ENCODE results near the gene PDX1.

Gene PDX1

GRCh38 chr13:27952876-27953675, 33.3 kb downstream of the PDX1 start:
- H3K4me3 ChIP-seq (ENCODE audit: low read depth, low read length), result peak overlapping the region; percentile 51

DNA sequence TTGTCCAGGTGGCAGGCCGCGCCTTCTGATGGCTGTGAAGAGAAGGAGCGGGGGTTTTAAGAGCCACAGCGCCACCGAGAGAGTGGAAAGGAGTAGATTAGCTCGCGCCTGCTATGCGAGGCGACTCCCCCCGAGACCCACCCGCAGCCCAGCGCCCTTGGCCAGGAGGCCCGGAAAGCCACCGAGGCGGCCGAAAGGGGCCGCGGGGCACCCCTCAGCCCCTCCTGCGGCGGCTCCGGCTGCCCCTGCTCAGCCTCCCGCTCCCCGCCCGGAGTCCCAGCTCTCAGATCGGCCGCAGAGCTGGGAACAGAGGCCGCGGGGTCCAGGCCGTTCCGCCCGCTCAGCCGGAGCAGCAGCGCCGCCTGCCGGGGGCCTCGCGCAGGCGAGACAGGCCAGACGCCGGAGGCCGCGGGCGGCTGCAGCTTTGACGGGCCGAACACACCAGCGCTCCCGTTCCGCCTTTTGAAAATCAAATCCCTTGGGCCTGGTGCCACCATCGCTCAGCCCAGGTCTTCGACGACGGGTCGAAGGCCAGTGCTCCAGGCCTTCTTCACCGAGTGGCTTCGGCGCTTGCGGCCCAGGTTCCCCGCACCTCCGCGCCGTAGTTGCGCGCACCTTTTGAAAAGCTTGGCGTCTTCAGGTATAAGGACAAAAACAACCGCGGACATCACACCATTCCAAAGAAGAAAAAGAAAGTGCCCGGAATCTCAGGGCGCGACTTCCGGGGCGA, 34.0 kb downstream of the PDX1 start:
- TF ChIP-seq, protein P1, sequence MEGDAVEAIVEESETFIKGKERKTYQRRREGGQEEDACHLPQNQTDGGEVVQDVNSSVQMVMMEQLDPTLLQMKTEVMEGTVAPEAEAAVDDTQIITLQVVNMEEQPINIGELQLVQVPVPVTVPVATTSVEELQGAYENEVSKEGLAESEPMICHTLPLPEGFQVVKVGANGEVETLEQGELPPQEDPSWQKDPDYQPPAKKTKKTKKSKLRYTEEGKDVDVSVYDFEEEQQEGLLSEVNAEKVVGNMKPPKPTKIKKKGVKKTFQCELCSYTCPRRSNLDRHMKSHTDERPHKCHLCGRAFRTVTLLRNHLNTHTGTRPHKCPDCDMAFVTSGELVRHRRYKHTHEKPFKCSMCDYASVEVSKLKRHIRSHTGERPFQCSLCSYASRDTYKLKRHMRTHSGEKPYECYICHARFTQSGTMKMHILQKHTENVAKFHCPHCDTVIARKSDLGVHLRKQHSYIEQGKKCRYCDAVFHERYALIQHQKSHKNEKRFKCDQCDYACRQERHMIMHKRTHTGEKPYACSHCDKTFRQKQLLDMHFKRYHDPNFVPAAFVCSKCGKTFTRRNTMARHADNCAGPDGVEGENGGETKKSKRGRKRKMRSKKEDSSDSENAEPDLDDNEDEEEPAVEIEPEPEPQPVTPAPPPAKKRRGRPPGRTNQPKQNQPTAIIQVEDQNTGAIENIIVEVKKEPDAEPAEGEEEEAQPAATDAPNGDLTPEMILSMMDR (IDR thresholded peaks at IDR 0.05; ENCODE audit: low read depth, low read length), result peak; percentile 90

More at GRCh38 chr13:27952876-27953675, 33.3 kb downstream of the PDX1 start:
- TF ChIP-seq, protein P1 (IDR thresholded peaks at IDR 0.05; ENCODE audit: low read depth, low read length), result no peak

GRCh38 chr13:27954406-27954851, 34.6 kb downstream of the PDX1 start:
- H3K4me3 ChIP-seq (ENCODE audit: low read depth, low read length), result peak overlapping the region; percentile 51
- TF ChIP-seq, protein P1 (IDR thresholded peaks at IDR 0.05; ENCODE audit: low read depth, low read length), result no peak

More for the DNA sequence above, 34.0 kb downstream of the PDX1 start:
- peak overlapping the region; percentile 51 for H3K4me3 ChIP-seq (ENCODE audit: low read depth, low read length)

DNA sequence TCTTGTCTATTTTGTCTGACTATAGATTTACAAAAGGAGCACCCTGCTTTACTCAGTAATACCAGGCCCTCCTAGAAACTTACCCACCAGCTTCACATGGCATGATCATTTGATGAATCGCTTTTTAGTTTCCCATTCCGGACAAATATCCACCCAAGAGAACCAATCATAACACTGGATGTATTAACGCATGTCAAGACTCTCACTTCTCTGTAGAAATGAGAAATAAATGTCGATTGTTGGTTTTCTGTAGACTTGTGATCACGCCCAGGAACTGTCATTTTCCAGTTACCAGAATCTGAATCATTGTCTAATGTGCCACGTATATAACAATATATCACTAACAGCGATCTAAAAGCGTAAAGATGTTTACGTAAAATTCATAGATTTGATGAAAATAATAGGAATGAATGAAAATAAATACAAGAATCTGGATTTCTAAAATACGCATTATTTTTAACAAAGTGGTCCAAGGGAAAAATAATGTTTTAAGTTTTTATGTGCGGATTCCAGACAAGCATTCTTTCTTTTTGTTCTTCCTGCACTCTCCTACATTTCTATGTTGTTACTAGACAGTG, 35.3 kb downstream of the PDX1 start:
- TF ChIP-seq, protein P1 (IDR thresholded peaks at IDR 0.05; ENCODE audit: low read depth, low read length), result no peak
- no peak overlapping the region for H3K4me3 ChIP-seq (ENCODE audit: low read depth, low read length)

DNA sequence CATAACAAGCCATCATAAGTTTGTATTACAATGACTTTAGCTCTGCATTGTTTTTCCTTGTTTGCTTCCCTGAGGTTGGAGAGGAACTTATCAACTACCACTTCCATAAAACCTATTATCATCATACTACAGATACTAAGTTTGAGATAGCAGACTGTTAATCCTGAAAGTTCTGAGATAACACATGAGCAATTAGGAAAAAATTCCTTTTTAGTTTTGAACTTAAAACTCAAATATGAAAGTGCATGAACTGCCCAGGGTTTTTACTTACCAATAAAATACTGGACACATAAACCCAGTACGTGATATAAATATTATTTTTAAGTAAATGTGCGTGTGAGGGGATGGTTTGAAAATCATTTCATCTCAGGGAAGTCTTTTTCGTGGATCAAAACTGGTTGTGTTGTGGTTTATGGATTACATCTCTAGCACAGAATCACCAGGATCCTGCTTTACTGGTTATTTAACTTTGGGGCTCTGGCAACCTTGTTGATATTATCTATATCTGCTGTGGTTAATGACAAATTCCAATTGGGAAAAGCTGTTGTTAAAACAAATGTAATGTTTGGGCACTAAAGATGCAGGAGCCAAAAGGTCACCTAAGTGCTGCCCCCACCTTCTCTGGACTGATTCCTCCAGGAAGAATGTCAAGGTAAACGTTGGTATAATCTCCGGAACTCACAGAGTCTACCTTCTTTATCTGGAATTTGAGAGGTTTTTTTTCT, 36.9 kb downstream of the PDX1 start:
- TF ChIP-seq, protein P1 (IDR thresholded peaks at IDR 0.05; ENCODE audit: low read depth, low read length), result no peak
- H3K4me3 ChIP-seq (ENCODE audit: low read depth, low read length), result no peak overlapping the region

GRCh38 chr13:27959976-27960361, 40.2 kb downstream of the PDX1 start:
- TF ChIP-seq, protein P1 (IDR thresholded peaks at IDR 0.05; ENCODE audit: low read depth, low read length), result no peak
- H3K4me3 ChIP-seq (ENCODE audit: low read depth, low read length), result 0 out of 2 replicates have a peak overlapping the region, but pooled peaks have one; percentile 6
